ENCODE measurements around the gene ATP13A1. TPM values are rescaled to one million over a fixed set of nuclear protein-coding genes. Genes with fewer than 3 reads are reported as not detected.

The ATP13A1 gene
- total and polyA plus RNA-seq, 2 donors (not counting 3 experiments of a cell fraction or from before 2014, with no cell fraction given), result 36.9 to 48.7 TPM

DNA sequence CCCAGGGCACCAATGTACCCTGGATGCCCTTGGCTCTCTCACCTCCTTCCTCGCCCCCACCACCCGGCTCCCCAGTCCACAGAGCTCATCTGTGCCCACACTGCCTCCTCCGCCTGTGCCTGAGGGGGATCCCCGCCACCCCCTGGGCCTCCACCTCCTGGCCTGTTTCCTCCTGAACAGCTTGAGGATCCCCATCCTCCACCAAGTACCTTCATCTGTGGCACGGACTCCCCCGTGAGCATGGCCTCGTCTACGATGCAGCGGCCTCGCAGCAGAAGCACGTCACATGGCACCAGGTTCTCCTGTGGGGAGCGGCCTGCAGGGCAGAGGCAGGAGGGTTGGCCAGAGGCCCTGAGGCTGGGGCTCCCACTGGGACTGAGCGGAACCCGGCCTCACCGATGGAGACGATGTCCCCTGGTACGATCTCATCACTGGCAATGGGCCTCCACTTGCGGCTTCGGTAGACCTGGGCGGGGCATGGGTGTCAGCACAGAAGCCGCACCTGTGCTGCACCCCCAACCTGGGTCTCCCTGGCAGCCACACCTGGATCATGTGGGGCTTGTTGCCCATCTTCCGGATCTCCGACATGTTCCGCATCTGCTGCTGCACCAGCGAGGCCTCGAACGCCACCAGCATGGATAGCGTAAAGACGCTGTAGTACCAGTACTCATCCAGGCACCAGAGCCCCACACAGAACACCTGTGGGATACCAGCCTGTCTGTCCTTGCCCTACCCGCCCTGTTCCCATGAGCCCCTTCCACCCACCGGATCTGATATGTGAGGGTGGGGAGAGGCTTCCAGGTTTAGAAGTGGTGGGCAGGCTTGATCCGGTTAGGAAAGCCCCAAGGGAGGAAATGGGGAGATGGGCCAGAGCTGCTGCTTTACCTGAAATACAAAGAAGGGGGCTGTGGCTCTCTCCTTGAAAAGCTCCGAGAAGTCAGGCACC, 6.8 kb downstream of the ATP13A1 start:
- TF ChIP-seq MAX (IDR thresholded peaks at IDR 0.05; ENCODE audit: insufficient read depth, insufficient read length) (no peak), EZH2 (IDR thresholded peaks at IDR 0.05; ENCODE audit: borderline replicate concordance, low read depth, low read length, severe bottlenecking) (no peak), POLR2A (IDR thresholded peaks at IDR 0.05; ENCODE audit: low read depth, low read length) (no peak), POLR2AphosphoS5 (IDR thresholded peaks at IDR 0.05; ENCODE audit: insufficient read depth, low read depth, low read length) (no peak), MYC (IDR thresholded peaks at IDR 0.05; ENCODE audit: low read depth, low read length) (no peak), FOS (IDR thresholded peaks at IDR 0.05; ENCODE audit: borderline replicate concordance, insufficient read depth, low read length) (no peak), JUN (IDR thresholded peaks at IDR 0.05; ENCODE audit: borderline replicate concordance, insufficient read depth, insufficient read length, low read depth) (no peak), GATA2 (IDR thresholded peaks at IDR 0.05; ENCODE audit: insufficient read depth, insufficient read length, low read depth, low read length) (no peak)
- TF ChIP-seq, protein P1, sequence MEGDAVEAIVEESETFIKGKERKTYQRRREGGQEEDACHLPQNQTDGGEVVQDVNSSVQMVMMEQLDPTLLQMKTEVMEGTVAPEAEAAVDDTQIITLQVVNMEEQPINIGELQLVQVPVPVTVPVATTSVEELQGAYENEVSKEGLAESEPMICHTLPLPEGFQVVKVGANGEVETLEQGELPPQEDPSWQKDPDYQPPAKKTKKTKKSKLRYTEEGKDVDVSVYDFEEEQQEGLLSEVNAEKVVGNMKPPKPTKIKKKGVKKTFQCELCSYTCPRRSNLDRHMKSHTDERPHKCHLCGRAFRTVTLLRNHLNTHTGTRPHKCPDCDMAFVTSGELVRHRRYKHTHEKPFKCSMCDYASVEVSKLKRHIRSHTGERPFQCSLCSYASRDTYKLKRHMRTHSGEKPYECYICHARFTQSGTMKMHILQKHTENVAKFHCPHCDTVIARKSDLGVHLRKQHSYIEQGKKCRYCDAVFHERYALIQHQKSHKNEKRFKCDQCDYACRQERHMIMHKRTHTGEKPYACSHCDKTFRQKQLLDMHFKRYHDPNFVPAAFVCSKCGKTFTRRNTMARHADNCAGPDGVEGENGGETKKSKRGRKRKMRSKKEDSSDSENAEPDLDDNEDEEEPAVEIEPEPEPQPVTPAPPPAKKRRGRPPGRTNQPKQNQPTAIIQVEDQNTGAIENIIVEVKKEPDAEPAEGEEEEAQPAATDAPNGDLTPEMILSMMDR (IDR thresholded peaks at IDR 0.05; ENCODE audit: extremely low read depth in 1 of 2, insufficient read depth in 1 of 2, low read depth in 1 of 2, low read length in 2 of 2), result no peak
- dilution Hi-C loops (cut with MboI; ENCODE audit: extremely low pct_ligation_motif_present, low sequenced_read_pairs), result no loop called here

More for the DNA sequence above, 6.8 kb downstream of the ATP13A1 start:
- DNase-seq (ENCODE audit: low read depth, low spot score) (no peak), FAIRE-seq (no peak)
- H2AFZ ChIP-seq (ENCODE audit: low read depth, low read length), result no peak overlapping the region
- peaks cover 14 to 63% of the 10 kb centered on the region in 2 experiments for H3K36me3 ChIP-seq (ENCODE audit: control insufficient read depth in 2 of 2, extremely low read depth in 1 of 2, insufficient read depth in 2 of 2, low read length in 2 of 2)
- no peaks in the 10 kb centered on the region for H3K9me1 ChIP-seq (replicated peaks; ENCODE audit: control insufficient read depth, extremely low read depth, insufficient read depth, low read length)
- H3K4me1 ChIP-seq (ENCODE audit: control insufficient read depth, extremely low read depth, insufficient read depth, low read length), result no peaks in the 10 kb centered on the region
- H3K4me2 ChIP-seq (ENCODE audit: insufficient read depth, low read length), result no peak overlapping the region
- ChIA-PET POLR2A (no interaction called here), CTCF (interaction anchor here (1.3 kb wide), 1 partner anchor 11 kb away, joined by 3 read pairs; no protein-coding TSS in a partner anchor)
- no peaks in the 10 kb centered on the region for H3K27me3 ChIP-seq (ENCODE audit: control insufficient read depth in 2 of 2, insufficient read depth in 2 of 2, low read length in 2 of 2)
- intact Hi-C loops (cut with micrococcal nuclease), result no loop called here
- BruUV-seq (replicated peaks), result no TSS peak
- H3K9ac ChIP-seq (replicated peaks; ENCODE audit: extremely low read depth, insufficient read depth, low read length), result no peak overlapping the region
- H3K9me3 ChIP-seq (replicated peaks; ENCODE audit: control insufficient read depth, insufficient read depth, low read length), result no peaks in the 10 kb centered on the region
- H4K20me1 ChIP-seq (replicated peaks; ENCODE audit: control insufficient read depth, extremely low read depth, insufficient read depth, low read length), result no peaks in the 10 kb centered on the region
- H3K79me2 ChIP-seq (ENCODE audit: control insufficient read depth, insufficient read depth, low read length), result peaks cover 8% of the 10 kb centered on the region
- H3K27ac ChIP-seq (ENCODE audit: insufficient read depth, low read depth, low read length), result no peak overlapping the region
- no peak overlapping the region for H3K4me3 ChIP-seq (replicated peaks in 1 of 3; ENCODE audit: insufficient read depth in 1 of 3, low read depth in 1 of 3, low read length in 3 of 3)
